GM10248 (cell line): ENCODE data around the gene HOXB9.

ENCODE experiments used
- CTCF ChIA-PET: fragments of 300-600 bp; sonication (Branson Sonifier 250); formaldehyde crosslinking; extraction: SDS; loops from one replicate; lab custom pipeline; 2021; ENCODE audit warnings: antibody characterized with exemption; lab: Yijun Ruan, JAX
- POLR2A ChIA-PET: fragments of 350-650 bp; sonication (Branson Sonifier 250); formaldehyde crosslinking; extraction: SDS; loops from one replicate; lab custom pipeline; 2020; ENCODE audit warnings: antibody characterized with exemption; lab: Yijun Ruan, JAX
- DNase-seq: peaks from one replicate; pipeline ENCODE4 v3.0.0; 2012; ENCODE audit errors: extremely low spot score
- CTCF ChIP-seq: IDR thresholded peaks from 2 replicates; pipeline ENCODE4 v1.5.1; 2012; ENCODE audit warnings: mild to moderate bottlenecking, low read depth; ENCODE audit errors: extremely low read depth, missing control alignments, control extremely low read depth

The HOXB9 gene

GRCh38 chr17:48611681-48612455 is 14.3 kb downstream of the HOXB9 start:
- ChIA-PET POLR2A (no interaction called here), CTCF (interaction anchor here (1.6 to 2.6 kb wide), 2 partner anchors 10 to 24 kb away, joined by 10 to 11 read pairs; no protein-coding TSS in a partner anchor)
- TF ChIP-seq CTCF: no peak
- DNase-seq: no peak

- no peak for TF ChIP-seq CTCF
- no peak for DNase-seq
- ChIA-PET POLR2A (no interaction called here), CTCF (no interaction called here)
Observed at GRCh38 chr17:48611213-48611612, 14.9 kb downstream of the HOXB9 start.

- POLR2A ChIA-PET: no interaction called here
- DNase-seq: peak; percentile 81
- TF ChIP-seq CTCF: no peak
- CTCF ChIA-PET: interaction anchor here (0.7 to 1.7 kb wide), 5 partner anchors 9 to 584 kb away, joined by 3 to 7 read pairs (median 5); no protein-coding TSS in a partner anchor
Observed at GRCh38 chr17:48610282-48611211, 15.6 kb downstream of the HOXB9 start, which contains the start of gene HOXB7. TSS of gene HOXB7 (minus strand) at chr17:48611017. CDS start at chr17:48610918, 99 bp downstream.

- no peak for DNase-seq
- no peak for TF ChIP-seq CTCF
- POLR2A ChIA-PET: no interaction called here
- CTCF ChIA-PET: interaction anchor here (0.7 to 1.7 kb wide), 5 partner anchors 8 to 583 kb away, joined by 3 to 7 read pairs (median 5); no protein-coding TSS in a partner anchor
Observed at GRCh38 chr17:48609759-48610281, 16.3 kb downstream of the HOXB9 start.

DNA sequence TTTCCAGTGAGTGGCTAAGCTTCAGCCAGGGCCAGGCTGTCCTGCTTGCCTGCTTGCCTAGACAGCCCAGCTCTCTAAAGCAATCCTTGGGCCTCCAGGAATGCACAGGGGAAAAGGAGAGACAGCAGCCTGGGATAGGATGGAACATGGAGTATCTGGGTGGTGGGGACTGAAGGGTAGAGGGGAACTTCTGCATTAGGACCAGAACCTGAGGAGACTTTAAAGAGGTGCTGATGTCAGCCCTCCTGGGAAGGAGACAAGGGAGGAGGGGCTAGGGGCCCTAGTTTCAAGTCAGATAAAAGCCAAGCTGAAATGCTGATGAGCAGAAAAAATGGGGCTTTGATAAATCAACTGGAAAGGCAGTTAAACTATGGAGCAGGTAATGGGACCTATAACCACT is 17.1 kb downstream of the HOXB9 start:
- no peak for TF ChIP-seq CTCF
- ChIA-PET POLR2A (no interaction called here), CTCF (interaction anchor here (0.8 to 1.7 kb wide), 7 partner anchors 8 to 582 kb away, joined by 3 to 7 read pairs (median 4); no protein-coding TSS in a partner anchor)
- DNase-seq: no peak

DNA sequence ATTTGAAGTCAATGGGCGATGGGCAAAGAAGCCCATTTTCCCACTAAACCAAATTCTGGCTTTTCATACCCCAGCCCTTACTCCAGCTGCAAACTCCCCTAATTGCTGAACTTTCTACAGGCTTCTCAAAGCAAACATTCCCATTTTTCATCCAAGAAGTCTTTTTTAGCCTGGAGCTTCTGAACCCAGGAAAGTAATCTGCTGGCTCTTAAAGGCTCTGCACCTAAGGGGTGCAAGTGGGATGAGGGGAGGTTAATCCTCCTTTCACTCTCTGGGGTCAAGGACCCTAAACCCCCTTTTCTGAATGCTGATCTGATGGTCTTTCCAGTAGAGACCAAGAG is 17.7 kb downstream of the HOXB9 start:
- ChIA-PET CTCF (interaction anchor here (0.8 to 1.6 kb wide), 4 partner anchors 17 to 582 kb away, joined by 3 to 4 read pairs (median 3); no protein-coding TSS in a partner anchor), POLR2A (no interaction called here)
- TF ChIP-seq CTCF: no peak
- no peak for DNase-seq
